ENCODE results near the gene DDX39B. TPM values are rescaled to one million over a fixed set of nuclear protein-coding genes. Genes with fewer than 3 reads are reported as not detected.
A peak's percentile ranks its signal among the peaks of the same experiment; 100 is the strongest.

Gene DDX39B
- total and polyA plus RNA-seq, 2 of the 4 experiments (the other 2 are of a cell fraction), result 371 to 796 TPM

- in situ Hi-C loops (cut with MboI; ENCODE audit: low sequenced_read_pairs), result loop anchor here (5.0 to 10.0 kb wide), 2 partner anchors 50 to 288 kb away; no protein-coding TSS in a partner anchor
These were observed 5.3 kb upstream of the DDX39B start, which contains the start of gene NFKBIL1 for GRCh38 chr6:31546958-31547726. Gene NFKBIL1 (plus strand): TSS chr6:31547608. CDS start chr6:31547695, 87 bp downstream.

More at GRCh38 chr6:31546958-31547726, 5.3 kb upstream of the DDX39B start, which contains the start of gene NFKBIL1:
- peak within 1 kb of the TSS; percentile 81 for H3K9ac ChIP-seq (ENCODE audit: low read depth, low read length)
- no peaks in the 10 kb centered on the region for H3K27me3 ChIP-seq (ENCODE audit: control insufficient read depth, insufficient read depth, low read length)
- H3K4me2 ChIP-seq (ENCODE audit: low read depth, low read length), result peak within 1 kb of the TSS; percentile 88
- peaks cover 6% of the 10 kb centered on the region for H3K9me1 ChIP-seq (ENCODE audit: insufficient read depth, low read length)
- H2BK15ac ChIP-seq (ENCODE audit: low read depth, low read length), result no peak within 1 kb of the TSS
- BruUV-seq (replicated peaks), result no TSS peak
- H3K36me3 ChIP-seq (ENCODE audit: control insufficient read depth, insufficient read depth, low read length), result peaks cover 11% of the 10 kb centered on the region
- peak within 1 kb of the TSS; percentile 87 for H3K4ac ChIP-seq (ENCODE audit: low read depth, low read length)
- H3K27ac ChIP-seq (ENCODE audit: insufficient read depth, low read length), result peak within 1 kb of the TSS; percentile 74
- CTCF ChIA-PET, result interaction anchor here (0.6 to 2.4 kb wide), 11 partner anchors 13 to 192 kb away, joined by 3 to 15 read pairs (median 4); partner anchors contain the start of genes LST1 and NCR3
- H3K23ac ChIP-seq (ENCODE audit: low read depth, low read length), result peak within 1 kb of the TSS; percentile 93
- no peak within 1 kb of the TSS for H2BK20ac ChIP-seq (ENCODE audit: low read depth, low read length)
- DNase-seq (peak; percentile 98), ATAC-seq (ENCODE audit: low read depth) (peak; percentile 81)
- peak within 1 kb of the TSS; percentile 90 for H3K14ac ChIP-seq (replicated peaks; ENCODE audit: low read depth, low read length)
- no peak within 1 kb of the TSS; the same call in 1 of the 2 replicates for H3K18ac ChIP-seq (ENCODE audit: low read depth, low read length)
- H2AK5ac ChIP-seq (ENCODE audit: low read depth, low read length), result peak within 1 kb of the TSS; percentile 92
- dilution Hi-C loops (cut with HindIII; ENCODE audit: low sequenced_read_pairs, unreplicated experiment), result no loop called here
- 0% methylated on average over 5 of the region's 25 CpGs; no CpG with 5 or more reads in 1 of the 2 experiments for WGBS, 2 experiments (ENCODE audit: extremely low coverage in 2 of 2, insufficient read length in 1 of 2)
- intact Hi-C loops (cut with micrococcal nuclease), result loop anchor here (1.0 to 5.0 kb wide), 6 partner anchors 35 to 405 kb away; partner anchors contain the start of genes GPANK1, HSPA1B and LTB
- H4K20me1 ChIP-seq (ENCODE audit: insufficient read depth, low read length), result no peaks in the 10 kb centered on the region
- peak within 1 kb of the TSS; percentile 97 for H2AK9ac ChIP-seq (replicated peaks; ENCODE audit: low read depth, low read length, poor library complexity)
- peak within 1 kb of the TSS; percentile 90 for H3K56ac ChIP-seq (ENCODE audit: extremely low read depth, insufficient read depth, low read length)
- peak within 1 kb of the TSS; percentile 84 for H2BK5ac ChIP-seq (ENCODE audit: low read depth, low read length, poor library complexity, severe bottlenecking)
- H3K4me1 ChIP-seq (ENCODE audit: control insufficient read depth, insufficient read depth, low read length), result peaks cover 6% of the 10 kb centered on the region
- H3K79me1 ChIP-seq (ENCODE audit: low read depth in 1 of 2, low read length in 2 of 2), result peaks cover 8 to 36% of the 10 kb centered on the region in 2 experiments; a peak in 3 of 4 replicates
- H3K9me3 ChIP-seq (ENCODE audit: control insufficient read depth, insufficient read depth, low read length), result no peaks in the 10 kb centered on the region
- peak within 1 kb of the TSS; percentile 89 for H4K5ac ChIP-seq (ENCODE audit: low read depth, low read length)
- H4K91ac ChIP-seq (ENCODE audit: insufficient read depth, low read depth, low read length), result peak within 1 kb of the TSS; percentile 48
- peak within 1 kb of the TSS; percentile 45 for H3K4me3 ChIP-seq (ENCODE audit: insufficient read depth, low read depth, low read length)
- H2BK120ac ChIP-seq (ENCODE audit: low read depth, low read length), result peak within 1 kb of the TSS; percentile 27; the same call in 1 of the 2 replicates
- H4K8ac ChIP-seq (ENCODE audit: low read depth in 2 of 2, low read length in 2 of 2), result peak within 1 kb of the TSS; percentile 91 to 98
- TF ChIP-seq POLR2A (IDR thresholded peaks at IDR 0.05; ENCODE audit: low read depth, low read length), result peak; percentile 87
- TF ChIP-seq MAZ (IDR thresholded peaks at IDR 0.05; ENCODE audit: borderline replicate concordance, low read depth, low read length), result peak; percentile 85; the same call in 1 of the 2 replicates
- no peak for TF ChIP-seq MAFK (IDR thresholded peaks at IDR 0.05; ENCODE audit: low read depth, low read length)
- peak; percentile 9; the same call in 1 of the 2 replicates for TF ChIP-seq SMC3 (IDR thresholded peaks at IDR 0.05; ENCODE audit: low read depth, low read length)
- no peak for TF ChIP-seq RFX5 (IDR thresholded peaks at IDR 0.05; ENCODE audit: low read depth, low read length)
- TF ChIP-seq, protein P1, sequence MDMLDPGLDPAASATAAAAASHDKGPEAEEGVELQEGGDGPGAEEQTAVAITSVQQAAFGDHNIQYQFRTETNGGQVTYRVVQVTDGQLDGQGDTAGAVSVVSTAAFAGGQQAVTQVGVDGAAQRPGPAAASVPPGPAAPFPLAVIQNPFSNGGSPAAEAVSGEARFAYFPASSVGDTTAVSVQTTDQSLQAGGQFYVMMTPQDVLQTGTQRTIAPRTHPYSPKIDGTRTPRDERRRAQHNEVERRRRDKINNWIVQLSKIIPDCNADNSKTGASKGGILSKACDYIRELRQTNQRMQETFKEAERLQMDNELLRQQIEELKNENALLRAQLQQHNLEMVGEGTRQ (IDR thresholded peaks at IDR 0.05; ENCODE audit: low read depth, low read length), result no peak
- TF ChIP-seq CEBPB (IDR thresholded peaks at IDR 0.05; ENCODE audit: low read depth, low read length), result peak; percentile 91
- TF ChIP-seq RCOR1 (IDR thresholded peaks at IDR 0.05; ENCODE audit: insufficient replicate concordance, low read length), result no peak
- no peak for TF ChIP-seq FOS (IDR thresholded peaks at IDR 0.05; ENCODE audit: low read depth, low read length)
- TF ChIP-seq, protein P2, sequence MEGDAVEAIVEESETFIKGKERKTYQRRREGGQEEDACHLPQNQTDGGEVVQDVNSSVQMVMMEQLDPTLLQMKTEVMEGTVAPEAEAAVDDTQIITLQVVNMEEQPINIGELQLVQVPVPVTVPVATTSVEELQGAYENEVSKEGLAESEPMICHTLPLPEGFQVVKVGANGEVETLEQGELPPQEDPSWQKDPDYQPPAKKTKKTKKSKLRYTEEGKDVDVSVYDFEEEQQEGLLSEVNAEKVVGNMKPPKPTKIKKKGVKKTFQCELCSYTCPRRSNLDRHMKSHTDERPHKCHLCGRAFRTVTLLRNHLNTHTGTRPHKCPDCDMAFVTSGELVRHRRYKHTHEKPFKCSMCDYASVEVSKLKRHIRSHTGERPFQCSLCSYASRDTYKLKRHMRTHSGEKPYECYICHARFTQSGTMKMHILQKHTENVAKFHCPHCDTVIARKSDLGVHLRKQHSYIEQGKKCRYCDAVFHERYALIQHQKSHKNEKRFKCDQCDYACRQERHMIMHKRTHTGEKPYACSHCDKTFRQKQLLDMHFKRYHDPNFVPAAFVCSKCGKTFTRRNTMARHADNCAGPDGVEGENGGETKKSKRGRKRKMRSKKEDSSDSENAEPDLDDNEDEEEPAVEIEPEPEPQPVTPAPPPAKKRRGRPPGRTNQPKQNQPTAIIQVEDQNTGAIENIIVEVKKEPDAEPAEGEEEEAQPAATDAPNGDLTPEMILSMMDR (conservative IDR thresholded peaks at IDR 0.05; ENCODE audit: low read depth, low read length), result no peak
- no peak for TF ChIP-seq MXI1 (IDR thresholded peaks at IDR 0.05; ENCODE audit: borderline replicate concordance, low read depth, low read length)
- no peak for TF ChIP-seq ELK1 (IDR thresholded peaks at IDR 0.05; ENCODE audit: borderline replicate concordance, low read depth, low read length)
- H2AFZ ChIP-seq (replicated peaks; ENCODE audit: low read length, poor library complexity), result peak within 1 kb of the TSS; percentile 88
- POLR2A ChIA-PET (ENCODE audit: unreplicated experiment), result interaction anchor here (0.6 to 1.1 kb wide), 7 partner anchors 34 to 574 kb away, joined by 3 to 13 read pairs (median 7); no protein-coding TSS in a partner anchor
